Stimulated activated CD4-positive, alpha-beta T cell treated with anti-CD3 and anti-CD28 coated beads, Interleukin-12 subunit alpha, Interleukin-12 subunit beta, amount 100 ng/mL, for 24 hours (primary cell): Measurements from ENCODE around the gene LIPJ.

Source experiments
- DNase-seq, 2 experiments: peaks; one replicate each; pipeline ENCODE4 v3.0.0-alpha.2; 2020; ENCODE audit warnings: low read depth in 2 of 2

Gene LIPJ

DNA sequence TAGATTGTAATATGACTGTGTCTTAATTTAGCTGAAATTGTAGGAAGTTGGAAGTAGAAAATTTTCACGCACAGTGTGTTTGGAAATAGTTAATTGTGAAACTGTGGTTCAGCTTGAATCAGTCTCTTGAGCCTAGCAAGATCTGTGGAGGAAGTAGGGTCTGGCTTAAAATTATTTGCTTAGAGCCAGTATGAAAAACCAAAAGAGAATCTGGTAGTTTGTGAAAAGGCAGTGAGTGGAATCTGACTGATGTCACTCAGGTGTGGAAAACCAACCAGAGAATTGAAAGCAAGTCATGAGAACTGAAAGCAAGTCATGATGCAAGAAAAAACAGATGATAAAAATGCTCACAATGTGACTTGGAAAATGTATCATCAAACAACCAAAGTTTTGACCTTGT is 11.5 kb downstream of the LIPJ start:
- no peak for DNase-seq

DNA sequence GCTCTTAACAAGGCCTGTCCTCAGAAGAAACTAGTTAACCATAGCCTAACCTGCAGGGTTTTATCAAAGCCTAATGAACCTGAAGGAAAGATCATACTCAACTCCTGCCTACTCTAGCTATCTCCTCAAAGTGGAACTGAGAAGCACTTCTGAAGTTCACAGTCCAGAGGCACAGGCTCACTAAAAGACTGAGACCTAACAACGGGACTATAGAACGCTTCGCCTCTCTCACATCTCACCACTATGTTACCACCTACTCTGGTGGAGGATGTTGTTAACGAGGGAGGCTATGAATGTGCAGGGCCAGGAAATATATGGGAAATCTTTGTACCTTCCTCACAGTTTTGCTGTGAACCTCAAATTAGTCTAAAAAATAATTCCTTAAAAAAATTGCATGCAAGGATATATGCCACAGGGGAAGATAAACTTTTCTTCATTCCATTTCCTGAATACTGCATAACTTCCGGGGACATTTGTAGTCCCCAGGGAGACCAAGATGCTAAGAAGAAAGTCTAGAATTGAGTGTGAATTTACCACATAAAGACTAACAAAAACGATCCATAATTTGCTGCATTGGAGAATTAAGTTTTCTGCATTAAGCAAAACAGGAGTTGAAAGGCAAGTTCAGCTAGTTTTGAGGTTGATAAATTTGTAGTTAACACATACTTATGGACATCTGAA is 21.6 kb downstream of the LIPJ start:
- no peak for DNase-seq

DNA sequence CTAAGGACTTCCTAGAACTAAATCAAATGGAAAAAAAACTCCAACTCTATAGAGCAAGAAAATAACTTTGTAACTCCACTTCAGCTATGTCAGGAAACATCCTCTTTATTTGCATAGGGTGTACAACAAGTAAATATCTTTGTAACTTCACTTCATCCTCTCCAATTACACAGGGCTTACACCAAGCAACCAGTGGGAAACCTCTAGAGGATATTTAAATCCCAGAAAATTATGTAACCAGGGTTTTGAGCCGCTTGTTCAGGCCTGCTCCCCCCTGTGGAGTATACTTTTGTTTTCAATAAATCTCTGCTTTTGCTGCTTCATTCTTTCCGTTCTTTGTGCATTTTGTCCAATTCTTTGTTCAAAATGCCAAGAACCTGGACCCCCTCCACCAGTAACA is 22.2 kb downstream of the LIPJ start:
- no peak for DNase-seq

DNA sequence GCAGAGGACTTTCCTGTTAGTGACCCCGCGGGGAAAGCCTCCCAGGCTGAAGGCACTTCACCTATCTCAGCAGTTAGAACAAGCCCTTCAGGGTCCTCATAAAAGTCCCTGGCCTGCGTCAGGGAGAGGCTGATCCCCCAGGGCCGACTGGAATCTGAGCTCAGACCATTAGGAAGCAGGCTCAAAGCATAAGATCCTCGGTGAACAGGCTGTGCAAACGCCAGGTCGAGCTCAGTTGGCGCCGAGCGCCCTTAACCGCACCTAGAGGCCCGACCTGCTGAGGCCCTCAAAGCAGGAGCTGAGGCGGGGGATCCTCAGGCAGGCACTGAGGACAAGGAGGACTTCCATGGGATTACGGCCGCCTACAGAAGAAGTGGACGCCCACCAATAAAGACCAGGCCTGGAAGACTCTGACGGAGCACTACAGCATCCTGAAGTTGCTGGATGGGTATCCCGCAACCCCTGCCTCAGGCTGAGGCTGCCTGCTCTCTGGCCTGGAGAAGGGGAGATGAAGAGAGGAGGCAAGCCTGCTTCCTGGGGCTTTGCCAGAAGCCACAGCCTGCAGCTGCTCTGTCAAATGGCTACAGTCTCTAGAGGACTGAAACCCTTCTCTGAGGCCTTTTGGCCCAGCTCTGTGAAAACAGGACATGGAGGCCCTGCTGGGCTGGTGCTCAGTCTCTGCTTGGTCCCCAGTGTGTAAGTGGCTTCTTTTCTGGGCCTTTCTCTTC is 29.9 kb downstream of the LIPJ start:
- DNase-seq, result no peak

DNA sequence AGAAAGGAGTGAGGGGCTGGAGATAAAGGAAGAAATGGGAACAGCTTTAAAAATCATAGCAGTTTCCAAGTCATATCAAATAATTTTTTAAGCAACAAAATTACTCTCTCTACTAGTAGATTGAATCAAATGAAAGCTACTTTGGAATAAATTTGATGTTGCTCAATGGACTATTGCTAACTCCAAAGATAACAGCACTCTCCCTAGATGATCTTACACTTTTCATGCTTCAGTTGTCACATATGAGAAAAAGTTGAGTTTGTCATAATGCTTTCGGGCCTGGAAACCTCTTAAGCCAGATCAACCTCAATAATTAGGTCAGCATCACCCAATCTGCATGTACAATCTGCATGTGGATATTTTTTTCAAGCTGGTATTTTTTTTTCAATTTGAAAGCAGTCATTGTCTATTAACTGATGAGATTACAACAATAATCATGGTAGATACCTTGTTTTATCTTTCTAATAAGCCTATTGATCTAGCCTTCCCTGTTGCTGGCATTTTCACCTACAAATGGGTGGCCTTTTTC is 31.3 kb downstream of the LIPJ start:
- DNase-seq, result no peak

DNA sequence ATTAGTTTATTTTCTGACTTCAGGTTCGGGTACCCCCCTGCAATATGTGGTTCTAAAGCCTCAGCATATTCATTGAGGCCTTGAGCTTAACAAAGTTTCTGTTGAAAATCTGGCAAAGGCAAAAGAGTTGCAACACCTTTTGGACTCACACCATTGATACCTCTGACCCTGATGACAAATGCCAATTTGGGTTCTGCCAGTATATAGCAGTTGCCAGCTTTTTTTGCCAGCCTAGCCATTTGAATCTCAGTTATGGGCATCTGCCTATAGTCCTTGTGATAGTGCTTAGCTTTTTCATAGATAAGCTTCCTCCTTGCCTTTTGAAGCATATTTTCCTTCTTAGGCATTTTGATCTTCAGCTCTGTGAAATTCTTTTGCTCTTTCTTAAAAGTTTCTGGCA is 31.9 kb downstream of the LIPJ start:
- no peak for DNase-seq

DNA sequence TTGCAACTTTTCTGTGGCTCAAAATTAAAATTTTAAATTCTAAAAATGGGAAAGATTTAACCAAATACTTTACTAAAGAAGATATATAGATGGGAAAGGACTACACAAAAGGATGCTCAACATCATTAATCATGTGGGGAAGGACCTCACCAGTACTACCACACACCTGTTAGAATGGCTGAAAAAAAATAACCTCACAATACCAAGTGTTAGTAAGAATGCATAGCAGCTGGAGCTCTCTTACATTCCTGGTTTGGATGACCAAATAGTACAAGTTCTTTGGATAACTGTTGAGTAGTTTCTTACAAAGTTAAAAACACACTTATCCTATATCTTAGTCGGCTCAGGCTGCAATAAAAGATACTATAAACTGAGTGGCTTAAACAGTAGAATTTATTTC is 33.9 kb downstream of the LIPJ start:
- DNase-seq, result no peak

DNA sequence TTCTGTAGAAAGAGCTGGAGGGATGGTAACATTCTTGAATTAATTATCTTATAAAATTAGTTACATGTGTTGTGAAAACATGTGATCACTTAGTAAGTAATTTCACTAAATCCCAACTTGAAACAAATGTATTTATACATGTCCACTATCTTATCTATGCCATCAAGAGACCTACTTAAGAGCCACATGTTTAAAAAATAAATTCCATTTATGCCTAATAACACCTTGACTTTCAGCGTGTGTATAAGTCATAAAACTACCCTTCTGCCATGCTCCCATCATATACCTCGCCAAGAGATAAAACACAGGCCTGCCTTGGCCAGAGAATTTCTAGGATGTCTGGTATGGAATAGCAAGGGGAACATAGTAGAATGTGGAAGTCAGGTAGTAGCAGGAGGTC is 37.3 kb downstream of the LIPJ start:
- no peak for DNase-seq

DNA sequence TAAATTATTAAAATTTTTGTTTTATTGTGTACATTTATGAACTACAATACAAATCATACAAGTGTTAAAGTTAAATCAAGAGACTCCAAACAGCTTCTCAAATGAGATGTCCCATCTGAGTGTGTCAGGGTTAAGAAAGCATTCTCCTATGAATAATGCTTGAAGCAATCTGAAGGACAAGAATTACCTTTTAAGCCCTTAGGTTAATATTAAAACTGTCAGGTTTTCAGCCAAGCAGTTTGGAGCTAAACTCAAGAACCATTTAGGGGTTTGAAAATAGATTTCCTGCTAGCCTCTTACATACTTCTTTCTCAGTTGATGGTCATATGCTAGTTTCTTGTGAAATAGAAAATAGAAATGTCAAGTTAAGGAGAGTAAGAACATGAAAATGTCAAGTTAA is 38.3 kb downstream of the LIPJ start:
- no peak for DNase-seq

DNA sequence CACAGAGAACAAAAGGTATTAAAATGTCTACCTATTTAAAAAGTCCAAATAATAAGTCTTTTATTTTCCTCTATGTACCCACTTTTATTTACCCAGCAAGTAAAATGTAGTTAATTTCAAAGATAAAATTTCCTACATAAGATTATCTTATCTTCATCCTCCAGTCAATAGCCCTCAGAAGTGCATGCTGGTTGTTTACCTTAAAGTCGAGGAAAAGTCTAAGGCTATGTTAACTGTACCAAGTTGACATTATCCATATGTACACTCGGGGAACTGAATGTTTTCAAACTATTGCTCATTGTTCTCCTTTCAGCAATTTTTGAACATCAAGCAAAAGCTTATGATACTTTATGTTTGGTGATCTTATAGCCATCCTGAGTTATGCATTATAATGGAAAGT is 53.6 kb downstream of the LIPJ start:
- no peak for DNase-seq

DNA sequence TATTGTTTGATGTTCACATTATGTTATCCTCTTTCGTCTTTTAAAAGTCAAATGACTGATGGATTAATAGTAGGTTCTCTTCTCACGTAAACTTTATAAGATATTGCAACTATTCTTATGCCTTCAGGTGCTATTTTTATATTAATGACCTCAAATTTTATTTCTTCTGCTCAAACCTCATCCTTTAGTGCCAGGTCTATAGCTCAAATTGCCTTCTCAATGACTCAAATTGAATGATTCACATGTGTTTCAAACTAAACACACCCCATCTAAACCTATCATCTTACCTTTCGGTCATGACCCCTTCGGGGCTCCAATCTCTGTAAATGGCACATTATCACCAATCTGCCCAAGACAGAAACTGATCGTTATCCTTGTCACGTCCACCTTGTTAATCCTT is 55.6 kb downstream of the LIPJ start:
- DNase-seq, result no peak

DNA sequence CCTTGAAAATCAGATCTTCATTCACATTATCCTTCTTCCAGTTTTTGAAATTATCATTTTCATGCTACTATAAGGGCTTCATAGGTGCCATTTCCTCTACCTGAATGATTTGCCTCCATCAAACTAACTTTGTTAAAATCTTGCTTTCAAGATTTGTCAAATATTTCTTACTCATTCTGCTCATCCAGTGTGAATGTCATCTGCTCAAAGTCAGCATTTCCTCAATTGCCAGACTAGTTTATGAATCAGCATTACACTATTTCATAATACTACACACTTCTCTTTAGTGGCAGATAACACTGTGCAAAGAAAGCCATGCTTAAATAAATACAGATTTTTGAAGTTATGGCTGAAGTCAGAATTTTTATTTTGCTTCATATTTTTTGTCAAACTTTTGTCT is 56.4 kb downstream of the LIPJ start:
- no peak for DNase-seq

DNA sequence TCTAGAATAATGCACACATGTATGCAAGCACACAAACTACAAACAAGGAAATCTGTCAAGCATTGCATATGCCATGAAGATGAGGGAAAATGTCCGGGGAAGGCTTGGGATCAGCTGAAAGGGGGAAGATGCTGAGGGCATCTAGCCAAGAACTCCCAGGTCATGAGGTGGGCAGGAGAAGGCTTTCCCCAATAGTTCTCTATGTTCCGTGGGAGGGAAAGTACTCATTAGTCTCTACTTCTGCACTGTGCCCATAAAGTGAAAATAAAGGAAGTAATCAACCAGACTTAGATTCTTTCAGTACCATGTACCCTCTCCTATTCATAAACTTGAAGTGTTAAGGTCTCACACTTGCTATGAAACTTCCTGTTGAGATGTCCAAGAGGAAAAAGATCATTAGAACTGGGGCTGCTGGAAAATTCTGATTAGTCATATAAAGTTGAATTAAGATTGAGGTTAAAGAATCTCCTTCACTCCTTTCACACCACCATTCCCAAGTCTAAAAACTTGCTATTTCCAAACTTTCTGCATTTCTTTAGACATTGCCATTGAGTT is 60.6 kb downstream of the LIPJ start:
- no peak for DNase-seq

DNA sequence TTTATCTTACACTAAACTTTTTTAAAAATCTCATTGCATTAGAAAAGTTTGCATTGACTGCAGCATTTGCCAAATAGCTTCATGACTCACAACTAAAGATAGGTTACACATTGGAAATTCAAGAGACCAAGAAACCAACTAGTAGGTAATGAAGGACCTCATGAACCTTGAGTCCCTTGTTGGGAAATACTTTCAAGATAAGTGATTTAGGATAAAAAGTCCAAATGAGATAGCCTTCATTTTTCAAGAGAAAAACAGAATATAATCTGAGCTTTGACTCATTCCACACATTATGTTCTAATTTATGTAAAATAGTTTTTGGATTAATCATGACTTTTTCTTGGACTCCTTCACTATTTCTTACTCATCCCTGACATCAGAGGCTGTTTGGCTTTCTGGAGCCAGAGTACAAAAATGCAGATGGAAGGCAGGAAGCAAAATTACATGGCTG is 64.6 kb downstream of the LIPJ start:
- DNase-seq, result no peak

DNA sequence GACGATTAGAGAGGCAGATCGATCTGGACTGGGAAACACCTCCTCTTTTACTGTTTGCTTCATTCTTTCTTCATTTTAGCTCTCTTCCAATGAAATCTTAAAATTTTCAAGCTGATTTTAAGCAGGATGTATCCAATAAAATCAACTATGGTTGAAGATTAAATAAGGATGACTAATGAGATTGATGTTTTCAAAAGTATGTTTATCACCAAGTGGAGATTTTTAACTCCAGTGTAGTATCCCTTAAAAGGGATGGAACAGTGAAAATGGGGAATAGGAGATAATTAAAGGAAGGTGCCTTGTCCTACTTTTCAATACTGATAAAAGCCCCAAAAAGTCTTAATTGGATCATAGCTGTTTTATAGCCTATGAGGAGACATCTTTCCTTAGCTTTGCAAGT is 66.1 kb downstream of the LIPJ start:
- no peak for DNase-seq
